DOHH2 (cell line): ENCODE measurements around the gene C3orf22.

ENCODE experiments used
- EZH2phosphoT487 ChIP-seq: fragments of 200-600 bp; sonication (generic); IDR thresholded peaks from 2 replicates; pipeline ENCODE4 v1.6.1; 2017; ENCODE audit warnings: borderline replicate concordance, mild to moderate bottlenecking, antibody characterized with exemption, low read length, moderate library complexity, mixed read lengths
- TF ChIP-seq, protein P1 (sequence below): fragments of 200-600 bp; sonication (generic); IDR thresholded peaks from one replicate; pipeline ENCODE4 v1.5.1; 2014; ENCODE audit warnings: antibody characterized with exemption, mild to moderate bottlenecking, low read depth, low read length; ENCODE audit not compliant: poor library complexity, severe bottlenecking

GRCh38 chr3:126542340-126543241 is 16.1 kb downstream of the C3orf22 start:
- TF ChIP-seq, protein P1, sequence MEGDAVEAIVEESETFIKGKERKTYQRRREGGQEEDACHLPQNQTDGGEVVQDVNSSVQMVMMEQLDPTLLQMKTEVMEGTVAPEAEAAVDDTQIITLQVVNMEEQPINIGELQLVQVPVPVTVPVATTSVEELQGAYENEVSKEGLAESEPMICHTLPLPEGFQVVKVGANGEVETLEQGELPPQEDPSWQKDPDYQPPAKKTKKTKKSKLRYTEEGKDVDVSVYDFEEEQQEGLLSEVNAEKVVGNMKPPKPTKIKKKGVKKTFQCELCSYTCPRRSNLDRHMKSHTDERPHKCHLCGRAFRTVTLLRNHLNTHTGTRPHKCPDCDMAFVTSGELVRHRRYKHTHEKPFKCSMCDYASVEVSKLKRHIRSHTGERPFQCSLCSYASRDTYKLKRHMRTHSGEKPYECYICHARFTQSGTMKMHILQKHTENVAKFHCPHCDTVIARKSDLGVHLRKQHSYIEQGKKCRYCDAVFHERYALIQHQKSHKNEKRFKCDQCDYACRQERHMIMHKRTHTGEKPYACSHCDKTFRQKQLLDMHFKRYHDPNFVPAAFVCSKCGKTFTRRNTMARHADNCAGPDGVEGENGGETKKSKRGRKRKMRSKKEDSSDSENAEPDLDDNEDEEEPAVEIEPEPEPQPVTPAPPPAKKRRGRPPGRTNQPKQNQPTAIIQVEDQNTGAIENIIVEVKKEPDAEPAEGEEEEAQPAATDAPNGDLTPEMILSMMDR, result no peak
- TF ChIP-seq EZH2phosphoT487, result no peak
